H9 (cell line): Measurements from ENCODE around the gene CCDC178. TPM values are rescaled to one million over a fixed set of nuclear protein-coding genes. Genes with fewer than 3 reads are reported as not detected.

Experiments
- DNase-seq: peaks from one replicate; pipeline ENCODE4 v3.0.0-alpha.2; 2017
- H2AFZ ChIP-seq: one replicate; pipeline ENCODE4 v1.6.1; 2013; ENCODE audit warnings: mild to moderate bottlenecking, low read length, control low read depth, moderate library complexity
- H2AK5ac ChIP-seq: 2 replicates; pipeline ENCODE4 v1.6.1; 2013; ENCODE audit warnings: low read length, control low read depth, mixed read lengths; ENCODE audit not compliant: insufficient read length
- H2BK120ac ChIP-seq: one replicate; pipeline ENCODE4 v1.6.1; 2013; ENCODE audit warnings: low read depth, mild to moderate bottlenecking, low read length, control low read depth, inconsistent platforms; ENCODE audit not compliant: poor library complexity, severe bottlenecking
- H2BK12ac ChIP-seq: 2 replicates; pipeline ENCODE4 v1.6.1; 2013; ENCODE audit warnings: low read length, control low read depth, mixed read lengths, low read depth; ENCODE audit not compliant: insufficient read length
- H2BK15ac ChIP-seq: 2 replicates; pipeline ENCODE4 v1.6.1; 2013; ENCODE audit warnings: low read depth, low read length, control low read depth
- H2BK20ac ChIP-seq: one replicate; pipeline ENCODE4 v1.6.1; 2013; ENCODE audit warnings: low read depth, mild to moderate bottlenecking, low read length, control low read depth, inconsistent platforms; ENCODE audit not compliant: poor library complexity, severe bottlenecking
- H2BK5ac ChIP-seq: 2 replicates; pipeline ENCODE4 v1.6.1; 2013; ENCODE audit warnings: low read length, control low read depth, mixed read lengths; ENCODE audit not compliant: insufficient read length
- H3K14ac ChIP-seq: 2 replicates; pipeline ENCODE4 v1.6.1; 2013; ENCODE audit warnings: low read length, control low read depth; ENCODE audit not compliant: insufficient read depth
- H3K18ac ChIP-seq: 2 replicates; pipeline ENCODE4 v1.6.1; 2013; ENCODE audit warnings: low read depth, mild to moderate bottlenecking, mixed read lengths, low read length, control low read depth; ENCODE audit not compliant: insufficient read length
- H3K23ac ChIP-seq: 2 replicates; pipeline ENCODE4 v1.6.1; 2013; ENCODE audit warnings: low read length, control low read depth, mixed read lengths, low read depth; ENCODE audit not compliant: insufficient read length
- H3K23me2 ChIP-seq: 2 replicates; pipeline ENCODE4 v1.6.1; 2013; ENCODE audit warnings: low read depth, mild to moderate bottlenecking, mixed read lengths, low read length, control low read depth; ENCODE audit not compliant: insufficient read length, poor library complexity, severe bottlenecking
- H3K27ac ChIP-seq: 2 replicates; pipeline ENCODE4 v1.5.1; 2013; ENCODE audit warnings: low read length, control low read depth, mixed read lengths, low read depth; ENCODE audit not compliant: insufficient read length
- H3K27me3 ChIP-seq: 2 replicates; pipeline ENCODE4 v1.6.1; 2013; ENCODE audit warnings: low read length, control low read depth, inconsistent platforms; ENCODE audit not compliant: insufficient read depth
- H3K4ac ChIP-seq: 2 replicates; pipeline ENCODE4 v1.6.1; 2013; ENCODE audit warnings: low read depth, mild to moderate bottlenecking, control low read depth, inconsistent platforms, low read length, moderate library complexity
- H3K4me1 ChIP-seq: 2 replicates; pipeline ENCODE4 v1.6.1; 2013; ENCODE audit warnings: low read length, control low read depth, inconsistent platforms; ENCODE audit not compliant: insufficient read depth
- H3K4me2 ChIP-seq: 2 replicates; pipeline ENCODE4 v1.6.1; 2013; ENCODE audit warnings: low read length, control low read depth, mixed read lengths; ENCODE audit not compliant: insufficient read length, insufficient read depth
- H3K56ac ChIP-seq: 2 replicates; pipeline ENCODE4 v1.6.1; 2013; ENCODE audit warnings: low read depth, mild to moderate bottlenecking, mixed read lengths, low read length, control low read depth; ENCODE audit not compliant: insufficient read length
- H3K79me1 ChIP-seq: 2 replicates; pipeline ENCODE4 v1.6.1; 2013; ENCODE audit warnings: low read depth, mild to moderate bottlenecking, moderate library complexity, low read length, control low read depth, inconsistent platforms; ENCODE audit not compliant: insufficient read depth, poor library complexity, severe bottlenecking
- H3K79me2 ChIP-seq: 2 replicates; pipeline ENCODE4 v1.6.1; 2013; ENCODE audit warnings: low read length, control low read depth, inconsistent platforms; ENCODE audit not compliant: insufficient read depth
- H3K9ac ChIP-seq: 2 replicates; pipeline ENCODE4 v1.6.1; 2013; ENCODE audit warnings: low read length, control low read depth, mixed read lengths; ENCODE audit not compliant: insufficient read length; ENCODE audit errors: extremely low read depth
- H3K9me3 ChIP-seq: one replicate; pipeline ENCODE4 v1.6.1; 2013; ENCODE audit warnings: low read depth, low read length, inconsistent platforms; ENCODE audit not compliant: control insufficient read depth
- H3T11ph ChIP-seq: one replicate; pipeline ENCODE4 v1.6.1; 2013; ENCODE audit warnings: mild to moderate bottlenecking, low read length, control low read depth, inconsistent platforms
- H4K20me1 ChIP-seq: one replicate; pipeline ENCODE4 v1.6.1; 2013; ENCODE audit not compliant: control insufficient read depth, insufficient read length, insufficient read depth
- H4K5ac ChIP-seq: 2 replicates; pipeline ENCODE4 v1.6.1; 2013; ENCODE audit warnings: low read depth, mild to moderate bottlenecking, mixed read lengths, low read length, control low read depth; ENCODE audit not compliant: insufficient read length
- H4K8ac ChIP-seq: replicated peaks from 2 replicates; pipeline ENCODE4 v1.6.1; 2013; ENCODE audit warnings: low read length, control low read depth, mixed read lengths, low read depth; ENCODE audit not compliant: insufficient read length
- H4K91ac ChIP-seq: 2 replicates; pipeline ENCODE4 v1.6.1; 2013; ENCODE audit warnings: low read depth, mild to moderate bottlenecking, moderate library complexity, mixed read lengths, low read length, control low read depth; ENCODE audit not compliant: insufficient read length
- H3K27ac Mint-ChIP-seq, 3 experiments: 2 replicates in 2 of 3; 3 replicates in 1 of 3; pipeline ENCODE4 v1.8.0; 2020 to 2021; ENCODE audit warnings: mixed read lengths in 3 of 3, mild to moderate bottlenecking in 1 of 3, moderate library complexity in 1 of 3
- H3K27me3 Mint-ChIP-seq: 2 replicates; pipeline ENCODE4 v1.8.0; 2021; ENCODE audit warnings: low read depth, mild to moderate bottlenecking, moderate library complexity, mixed read lengths
- H3K36me3 Mint-ChIP-seq, 3 experiments: 2 replicates in 2 of 3; 3 replicates in 1 of 3; pipeline ENCODE4 v1.8.0; 2020 to 2021; ENCODE audit warnings: low read depth in 3 of 3, mixed read lengths in 3 of 3; ENCODE audit not compliant: insufficient read depth in 1 of 3
- H3K4me1 Mint-ChIP-seq, 2 experiments: 2 replicates each; pipeline ENCODE4 v1.8.0; 2020; ENCODE audit warnings: mixed read lengths in 2 of 2
- H3K4me3 Mint-ChIP-seq, 2 experiments: 2 replicates in 1 of 2; 3 replicates in 1 of 2; pipeline ENCODE4 v1.8.0; 2020 to 2021; ENCODE audit warnings: mild to moderate bottlenecking in 2 of 2, mixed read lengths in 2 of 2, moderate library complexity in 1 of 2
- H3K9me3 Mint-ChIP-seq, 2 experiments: 2 replicates in 1 of 2; 3 replicates in 1 of 2; pipeline ENCODE4 v1.8.0; 2020; ENCODE audit warnings: mild to moderate bottlenecking in 2 of 2, mixed read lengths in 2 of 2, moderate library complexity in 1 of 2
- CTCF ChIP-seq: fragments of 200-600 bp; sonication (generic); conservative IDR thresholded peaks from 3 replicates; pipeline ENCODE4 v1.8.0; 2021; ENCODE audit warnings: antibody characterized with exemption, mild to moderate bottlenecking
- WGBS: extraction: QIAGEN DNeasy Blood & Tissue Kit; methylation state at CpG from one replicate; pipeline ENCODE4 v1.1.7; 2013; ENCODE audit warnings: missing lambda C conversion rate, low lambda C conversion rate, mixed read lengths; ENCODE audit not compliant: insufficient read length; ENCODE audit errors: extremely low coverage; 5-methylcytosine and 5-hydroxymethylcytosine counted together
- total RNA-seq: library from RNA; stranded (reverse); gene quantifications from 2 replicates; pipeline ENCODE4 v1.2.1, GENCODE V29; 2021

CCDC178 gene
- total RNA-seq, 1 experiment from 2014 or later = not detected

- Histone ChIP-seq H3T11ph (no peak overlapping the region), H4K91ac (no peak overlapping the region), H2AK5ac (no peak overlapping the region), H3K27me3 (no peaks in the 10 kb centered on the region), H3K79me2 (no peaks in the 10 kb centered on the region), H2BK15ac (no peak overlapping the region), H4K8ac (no peak overlapping the region), H3K23ac (no peak overlapping the region), H3K9me3 (no peaks in the 10 kb centered on the region), H4K5ac (no peak overlapping the region), H3K23me2 (no peaks in the 10 kb centered on the region), H3K4me1 (peaks cover 5% of the 10 kb centered on the region; the same call in 1 of the 2 replicates), H3K4ac (no peak overlapping the region), H3K18ac (no peak overlapping the region), H3K4me2 (no peak overlapping the region), H2AFZ (no peak overlapping the region), H3K56ac (no peak overlapping the region), H4K20me1 (no peaks in the 10 kb centered on the region), H2BK120ac (no peak overlapping the region), H3K14ac (no peak overlapping the region), H3K79me1 (no peaks in the 10 kb centered on the region), H2BK5ac (no peak overlapping the region), H2BK12ac (no peak overlapping the region), H3K9ac (no peak overlapping the region), H2BK20ac (no peak overlapping the region), H3K27ac (no peak overlapping the region)
- Mint-ChIP-seq H3K27ac (peak overlapping the region; percentile 39 to 77 (median 44); a peak in 6 of 7 replicates), H3K36me3 (peaks cover 5 to 31% (median 19%) of the 10 kb centered on the region in 3 experiments; a peak in 6 of 7 replicates), H3K4me1 (peaks cover 25 to 38% of the 10 kb centered on the region in 2 experiments), H3K27me3 (no peaks in the 10 kb centered on the region), H3K9me3 (peaks cover 21 to 27% of the 10 kb centered on the region in 2 experiments), H3K4me3 (no peak overlapping the region)
- DNase-seq = no peak
- WGBS = no CpG with 5 or more reads among the region's 1 CpG
- no peak for TF ChIP-seq CTCF
Observed at GRCh38 chr18:32937066-32937465, 503.5 kb downstream of the CCDC178 start.
